ENCODE data around the gene SMAD1.

Gene SMAD1

DNA sequence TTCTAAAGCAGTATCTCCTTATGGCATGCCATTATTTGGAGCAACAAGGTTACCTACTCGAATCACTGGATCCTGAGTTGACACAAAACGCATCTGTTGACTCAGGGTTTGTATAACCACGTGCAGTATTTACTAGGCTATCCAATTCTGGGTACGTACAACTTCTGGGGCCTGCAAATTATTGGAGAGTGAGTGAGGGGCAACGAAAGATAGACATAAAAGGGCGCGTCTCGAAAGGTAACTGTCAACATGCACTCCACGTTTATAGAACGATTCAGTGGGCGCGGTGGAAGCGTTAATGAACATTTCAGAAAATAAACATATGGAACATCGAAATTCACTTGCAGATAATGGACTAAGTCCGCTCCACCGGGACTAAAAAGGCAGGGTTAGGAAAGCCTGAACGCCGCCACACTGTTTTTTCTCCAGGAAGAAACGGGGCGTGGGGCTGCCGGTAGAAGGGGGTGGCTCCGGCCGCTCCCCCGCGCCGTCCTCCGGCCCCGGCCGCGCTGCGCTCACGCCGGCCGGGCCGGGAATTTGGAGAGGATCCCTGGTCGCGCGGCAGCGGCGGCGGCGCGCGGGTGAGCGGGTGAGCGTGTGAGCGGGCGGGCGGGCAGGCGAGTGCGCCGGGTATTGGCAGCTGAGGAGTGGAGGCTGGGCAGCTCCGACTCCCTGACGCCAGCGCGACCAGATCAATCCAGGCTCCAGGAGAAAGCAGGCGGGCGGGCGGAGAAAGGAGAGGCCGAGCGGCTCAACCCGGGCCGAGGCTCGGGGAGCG lies at the start of gene SMAD1:
Gene SMAD1 (plus strand): TSS at position 690 of the 778 bp plus-strand sequence. CDS start 32,761 bp downstream, outside the sequence.
- peak; percentile 48 for DNase-seq

DNA sequence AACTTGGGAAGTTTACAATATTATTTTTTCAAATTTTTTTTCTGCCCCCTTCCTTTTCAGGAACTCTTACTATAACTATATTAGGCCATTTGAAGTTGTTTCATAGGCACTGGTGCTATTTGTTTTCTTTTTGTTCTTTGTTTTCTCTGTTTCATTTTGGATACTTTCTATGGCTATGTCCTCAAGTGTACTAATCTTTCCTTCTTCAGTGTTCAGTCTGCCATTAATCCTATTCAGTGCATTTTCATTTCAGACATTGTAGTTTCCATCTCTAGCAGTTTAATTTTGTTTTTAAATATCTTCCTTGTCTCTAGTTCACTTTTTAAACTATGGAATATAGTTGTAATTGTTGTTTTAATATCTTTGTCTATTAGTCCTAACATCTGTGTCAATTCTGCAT lies 48.0 kb upstream of the SMAD1 start:
- no peak for DNase-seq

DNA sequence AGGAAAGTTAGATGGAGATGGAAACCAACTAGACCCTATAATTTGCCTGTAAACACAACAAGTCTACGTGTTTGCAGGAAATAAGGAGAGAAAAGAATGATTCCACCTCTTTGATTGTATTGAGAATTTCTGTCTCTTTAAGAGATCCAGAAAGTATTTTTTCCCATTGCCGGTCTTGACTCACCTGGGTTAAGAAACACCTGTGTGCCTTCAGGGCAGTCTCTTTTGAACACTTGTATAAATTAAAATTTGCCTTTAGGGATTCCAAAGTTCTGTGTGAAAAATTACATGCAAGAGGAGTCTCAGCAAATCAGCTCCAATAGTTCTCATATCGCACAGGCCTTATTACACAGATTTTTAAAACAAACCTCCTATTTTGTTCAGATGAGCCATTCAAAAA lies 46.0 kb upstream of the SMAD1 start:
- no peak for DNase-seq

DNA sequence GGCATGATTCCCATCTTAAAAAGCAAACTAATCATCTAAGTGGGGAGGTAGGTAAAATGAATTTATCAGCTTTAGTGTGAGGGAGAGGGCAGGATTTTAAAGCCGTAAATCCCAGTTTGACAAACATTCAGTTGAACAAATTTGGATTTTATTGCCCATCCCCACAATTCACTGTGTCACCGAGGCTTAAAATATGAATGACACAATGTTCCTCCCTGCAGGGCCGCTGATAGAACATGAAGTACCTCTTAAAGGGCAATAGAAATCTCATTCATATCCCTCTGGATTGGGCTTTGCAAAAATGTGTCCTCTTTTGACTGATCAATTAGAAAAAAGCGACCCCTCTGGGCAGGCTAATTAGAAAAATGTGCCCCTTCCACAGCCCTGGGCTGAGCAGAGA lies 45.5 kb upstream of the SMAD1 start:
- DNase-seq, result no peak

DNA sequence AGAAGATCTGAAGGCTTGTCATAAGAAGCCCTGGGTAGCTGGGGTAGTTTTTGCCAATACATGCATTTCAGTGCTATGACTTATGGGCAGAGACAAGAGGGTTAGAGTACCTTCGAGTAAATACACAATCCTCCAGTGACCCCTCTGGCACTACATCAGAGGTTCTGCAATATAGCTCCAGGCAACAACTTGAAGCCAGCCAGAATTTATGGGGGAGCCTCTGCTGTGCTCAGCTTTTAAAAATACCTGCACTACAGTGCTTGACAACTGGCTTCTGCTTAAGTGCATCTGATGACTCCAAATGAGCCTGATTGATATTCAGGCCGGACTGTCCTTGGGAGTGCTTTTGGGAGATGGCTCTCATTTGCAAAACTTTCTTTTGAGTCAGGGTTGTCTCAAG lies 44.9 kb upstream of the SMAD1 start:
- DNase-seq, result no peak

DNA sequence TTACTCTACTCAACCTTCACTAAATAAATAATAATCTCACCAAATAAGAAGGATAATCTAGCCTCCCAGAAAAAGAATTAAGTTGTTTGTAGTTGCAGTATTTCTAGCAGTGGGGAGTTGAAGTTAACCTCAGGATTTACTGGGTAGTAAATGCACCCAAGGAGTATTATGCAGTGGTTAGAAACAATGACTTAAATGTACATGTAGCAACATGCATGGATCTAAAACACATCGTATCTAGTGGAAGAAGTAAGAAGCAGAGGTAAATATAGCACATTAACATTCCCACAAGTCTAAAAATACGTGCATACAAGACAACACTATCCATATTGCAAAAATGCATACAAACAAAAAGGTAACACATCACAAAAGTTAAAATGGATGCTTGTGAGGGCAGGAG lies 44.2 kb upstream of the SMAD1 start:
- no peak for DNase-seq

DNA sequence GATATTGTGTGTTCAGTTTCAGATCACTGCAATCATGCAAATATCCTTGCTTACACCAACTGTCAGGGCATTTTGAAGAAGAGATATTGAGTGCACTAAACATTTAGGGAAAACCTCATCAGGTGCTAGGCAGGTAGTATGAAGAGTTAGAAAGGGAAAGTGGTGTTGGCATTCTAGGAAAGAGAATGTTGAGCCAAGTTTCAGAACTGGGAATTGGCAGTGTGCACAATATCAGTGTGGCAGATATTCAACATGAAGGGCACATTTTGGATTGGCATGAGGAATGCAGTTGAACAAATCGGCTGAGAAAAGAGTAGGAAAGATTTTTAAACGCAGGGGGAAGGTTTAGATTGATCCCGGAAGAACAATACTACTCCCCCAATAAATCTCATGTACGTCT lies 43.4 kb upstream of the SMAD1 start:
- DNase-seq, result no peak

DNA sequence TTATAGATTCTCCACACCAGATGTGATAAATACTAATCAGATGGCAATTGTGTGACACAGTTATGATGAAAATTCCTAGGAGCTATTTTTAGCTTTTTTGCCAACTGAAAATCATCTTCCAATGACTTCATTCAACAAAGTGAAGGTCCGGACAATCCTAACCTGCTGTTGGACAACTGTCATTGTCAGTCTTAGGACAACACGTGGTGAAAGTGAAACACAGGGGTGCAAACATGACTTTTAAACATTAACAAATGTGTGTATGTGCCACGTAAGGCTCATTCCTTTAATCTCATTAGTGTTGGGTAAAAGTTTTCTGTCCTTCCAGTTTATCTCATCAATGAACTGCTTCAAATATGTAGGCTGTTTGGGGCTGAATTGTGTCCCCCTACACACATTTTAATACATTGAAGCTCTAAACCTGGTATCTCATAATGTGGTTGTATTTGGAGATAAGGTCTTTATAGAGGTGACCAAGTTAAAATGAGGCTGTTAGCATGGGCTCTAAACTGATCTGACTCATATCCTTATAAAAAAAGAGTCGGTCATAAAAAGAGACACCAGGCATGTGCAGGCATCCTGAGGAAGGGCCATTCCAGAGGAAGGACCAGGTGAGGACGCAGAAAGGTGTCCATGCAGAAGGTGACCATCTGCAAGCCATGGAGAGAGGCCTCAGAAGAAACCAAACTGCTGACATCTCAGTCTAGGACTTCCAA lies 41.2 kb upstream of the SMAD1 start:
- no peak for DNase-seq

DNA sequence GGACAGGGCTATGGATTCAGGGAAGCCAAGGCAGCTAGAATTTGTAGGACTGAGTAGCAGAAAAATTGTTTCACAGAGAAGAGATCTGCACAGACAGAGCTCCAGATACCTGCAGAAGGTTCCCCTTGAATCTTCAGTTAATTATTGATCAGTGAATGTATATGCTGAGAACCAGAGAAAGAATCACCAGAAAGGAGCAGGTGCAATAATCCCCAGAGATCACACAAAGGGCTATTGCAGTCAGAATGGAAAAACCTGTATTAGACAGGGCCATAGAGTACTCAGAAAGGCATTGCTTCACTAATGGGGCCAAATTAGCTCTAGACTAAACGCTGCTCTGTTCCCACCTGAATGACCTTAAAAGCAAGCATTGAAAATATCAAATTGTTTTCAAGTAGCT lies 35.5 kb upstream of the SMAD1 start:
- DNase-seq, result no peak

DNA sequence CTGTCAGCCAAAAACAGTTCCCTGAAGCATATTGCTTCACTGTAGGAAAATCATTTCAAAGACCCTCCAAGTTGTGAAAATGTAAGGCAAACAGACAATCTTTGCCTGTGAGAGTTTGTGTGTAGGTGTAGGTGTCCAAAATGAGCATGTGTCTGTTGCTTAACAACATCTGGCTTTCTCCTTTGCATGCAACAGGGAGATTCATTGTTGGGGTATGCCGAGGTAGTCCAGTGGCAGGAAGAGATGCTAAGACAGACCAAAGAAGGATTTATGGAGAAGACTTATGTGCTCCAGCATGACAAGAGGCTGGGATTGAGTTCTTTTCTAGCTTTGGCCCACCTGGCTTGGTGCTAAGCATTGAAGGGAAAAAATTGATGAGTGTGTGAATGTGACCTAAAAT lies 29.8 kb upstream of the SMAD1 start:
- no peak for DNase-seq

DNA sequence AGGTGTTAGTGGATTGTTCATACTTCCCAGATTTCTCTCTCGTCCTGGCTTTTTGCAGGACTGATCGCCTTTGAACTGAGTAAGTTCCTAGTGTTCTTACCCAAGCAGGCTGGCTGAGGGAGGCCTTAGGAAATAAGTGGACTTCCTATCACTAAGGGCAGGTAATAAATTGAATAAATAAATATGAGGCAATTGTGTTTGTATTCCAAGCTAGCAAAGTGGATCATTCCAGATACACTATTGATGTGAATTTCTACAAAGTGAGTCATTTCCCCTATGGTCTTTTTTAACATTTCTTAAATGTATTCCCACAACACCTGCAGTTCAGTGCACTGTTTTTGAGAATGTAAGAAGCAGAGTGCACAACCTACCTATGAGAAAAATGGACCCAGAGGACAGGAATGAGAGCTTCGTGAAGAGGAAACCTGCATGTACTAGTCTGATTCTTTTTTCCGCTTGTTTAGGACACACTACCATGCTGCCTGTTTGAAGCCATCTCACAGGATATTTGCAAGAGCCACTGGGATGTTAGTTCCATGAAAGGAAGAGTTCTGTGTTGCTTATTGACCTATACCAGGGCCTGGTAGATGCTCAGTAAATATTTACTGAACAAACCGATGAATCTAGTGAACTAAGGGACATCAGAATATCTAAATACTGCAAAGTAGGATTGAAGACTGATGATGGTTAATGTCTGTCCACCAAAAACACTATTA lies 29.0 kb upstream of the SMAD1 start:
- no peak for DNase-seq

DNA sequence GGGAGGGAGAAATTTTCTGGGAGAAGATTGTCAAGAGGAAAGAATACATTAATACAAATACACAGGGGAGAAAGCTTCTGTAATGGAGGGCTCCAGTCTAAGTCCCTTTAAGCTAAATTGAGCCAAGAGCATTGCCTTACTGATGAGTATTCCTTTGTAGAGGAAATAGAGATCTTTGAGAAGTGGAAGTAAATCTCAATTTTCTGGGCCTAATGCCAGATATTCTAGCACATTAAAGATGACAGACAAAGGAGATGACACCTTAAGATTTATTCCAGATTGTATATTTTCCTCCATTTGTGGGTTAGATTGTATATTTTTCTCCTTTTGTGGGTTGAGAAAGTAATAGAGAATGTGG lies 28.5 kb upstream of the SMAD1 start:
- DNase-seq, result no peak

DNA sequence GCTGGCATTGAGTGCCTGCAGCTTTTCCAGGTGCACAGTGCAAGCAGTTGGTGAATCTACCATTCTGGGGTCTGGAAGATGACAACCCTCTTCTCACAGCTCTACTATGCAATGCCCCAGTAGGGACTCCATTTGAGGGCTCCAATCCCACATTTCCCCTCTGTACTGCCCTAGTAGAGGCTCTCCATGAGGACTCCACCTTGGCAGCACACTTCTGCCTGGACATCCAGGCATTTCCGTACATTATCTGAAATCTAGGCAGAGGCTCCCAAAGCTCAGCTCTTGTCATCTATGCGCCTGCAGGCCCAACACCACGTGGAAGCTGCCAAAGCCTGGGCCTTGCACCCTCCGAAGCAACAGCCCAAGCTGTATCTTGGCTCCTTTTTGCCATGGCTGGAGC lies 8.4 kb upstream of the SMAD1 start:
- no peak for DNase-seq

DNA sequence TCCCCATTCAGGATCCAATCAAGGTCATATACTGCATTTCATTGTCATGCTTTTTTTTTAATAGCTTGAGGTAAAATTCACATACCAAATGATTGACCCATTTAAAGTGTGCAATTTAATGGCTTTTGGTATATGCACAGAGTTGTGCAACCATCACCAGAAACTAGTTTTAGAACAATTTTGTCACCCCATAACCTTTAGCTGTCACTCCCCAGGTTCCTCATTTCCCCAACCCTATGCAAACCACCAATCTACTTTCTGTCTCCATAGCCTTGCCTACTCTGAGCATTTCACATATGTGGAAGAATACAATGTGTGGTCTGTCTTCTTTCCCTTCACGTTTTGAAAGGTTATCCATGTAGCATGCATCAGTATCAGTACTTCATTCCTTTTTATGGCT lies 1.4 kb upstream of the SMAD1 start:
- no peak for DNase-seq

DNA sequence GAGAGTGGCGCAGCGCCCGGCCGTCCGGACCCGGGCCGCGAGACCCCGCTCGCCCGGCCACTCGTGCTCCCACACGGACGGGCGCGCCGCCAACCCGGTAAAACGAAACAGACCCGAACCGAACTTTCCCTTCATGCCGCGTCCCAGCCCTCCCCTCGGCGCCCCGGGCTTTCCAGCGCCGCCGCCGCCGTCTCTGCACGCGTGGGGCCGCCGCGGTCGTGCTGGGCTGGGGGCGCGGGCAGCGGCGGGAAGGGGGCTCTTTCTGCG lies 222 bp downstream of the SMAD1 start:
- DNase-seq, result peak; percentile 3

DNA sequence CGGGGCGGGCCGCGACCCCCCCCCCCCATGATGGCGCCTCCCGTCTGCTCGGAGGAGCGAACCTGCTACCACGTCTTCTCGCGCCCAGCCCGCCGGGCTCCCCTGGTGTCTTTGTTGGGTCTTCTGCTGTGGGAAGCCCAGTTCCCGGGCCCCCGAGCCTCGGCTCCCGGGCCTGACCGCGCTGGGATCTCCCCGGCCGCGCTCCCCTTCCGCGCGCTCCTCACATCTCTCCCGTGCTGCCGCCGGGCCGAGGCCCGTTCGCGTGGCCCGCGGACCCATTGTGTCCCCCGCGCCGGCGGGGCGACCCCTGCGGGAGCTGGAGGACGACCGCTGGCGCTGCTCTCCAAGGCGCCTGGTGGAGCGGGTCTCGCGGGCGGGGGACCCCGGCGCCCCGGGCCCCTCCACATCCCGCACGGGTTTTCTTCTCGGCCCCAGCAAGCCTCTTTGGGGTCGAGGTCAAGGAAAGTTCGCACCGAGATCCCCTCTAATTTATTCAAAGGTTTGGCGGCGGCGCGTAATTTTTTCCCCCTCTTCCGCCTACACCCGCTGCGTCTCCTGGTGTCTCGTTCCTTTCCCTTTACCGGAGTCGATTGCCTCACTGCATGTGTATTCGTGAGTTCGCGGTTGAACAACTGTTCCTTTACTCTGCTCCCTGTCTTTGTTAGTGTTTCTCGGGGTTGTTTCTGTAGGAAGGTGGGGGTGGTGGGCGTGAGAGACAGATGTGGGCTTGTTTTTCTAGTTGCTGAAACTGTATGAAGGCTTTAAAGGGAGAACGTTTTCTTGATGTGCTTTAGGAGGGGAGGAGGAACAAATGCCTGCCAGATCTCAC lies 770 bp downstream of the SMAD1 start:
- peak; percentile 73 for DNase-seq

DNA sequence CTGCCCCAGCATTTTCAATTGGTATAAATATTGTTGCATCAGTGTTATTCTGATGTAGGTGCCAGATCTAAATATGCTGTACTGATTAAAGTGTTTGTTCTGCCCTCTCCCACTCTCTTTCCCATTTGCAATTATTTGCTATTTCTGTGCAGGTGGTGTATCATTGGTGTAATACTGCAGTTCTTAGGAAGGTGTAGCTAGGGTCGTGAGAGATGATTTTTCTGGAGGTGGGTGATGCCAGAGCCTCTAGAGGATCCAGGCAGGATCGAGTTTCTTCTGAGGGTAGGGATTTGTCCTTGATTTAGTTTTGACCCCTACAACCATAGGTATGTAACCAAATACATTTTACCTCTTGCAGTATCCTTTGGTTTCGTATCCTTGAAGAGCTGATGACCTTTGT lies 1.9 kb downstream of the SMAD1 start:
- no peak for DNase-seq

DNA sequence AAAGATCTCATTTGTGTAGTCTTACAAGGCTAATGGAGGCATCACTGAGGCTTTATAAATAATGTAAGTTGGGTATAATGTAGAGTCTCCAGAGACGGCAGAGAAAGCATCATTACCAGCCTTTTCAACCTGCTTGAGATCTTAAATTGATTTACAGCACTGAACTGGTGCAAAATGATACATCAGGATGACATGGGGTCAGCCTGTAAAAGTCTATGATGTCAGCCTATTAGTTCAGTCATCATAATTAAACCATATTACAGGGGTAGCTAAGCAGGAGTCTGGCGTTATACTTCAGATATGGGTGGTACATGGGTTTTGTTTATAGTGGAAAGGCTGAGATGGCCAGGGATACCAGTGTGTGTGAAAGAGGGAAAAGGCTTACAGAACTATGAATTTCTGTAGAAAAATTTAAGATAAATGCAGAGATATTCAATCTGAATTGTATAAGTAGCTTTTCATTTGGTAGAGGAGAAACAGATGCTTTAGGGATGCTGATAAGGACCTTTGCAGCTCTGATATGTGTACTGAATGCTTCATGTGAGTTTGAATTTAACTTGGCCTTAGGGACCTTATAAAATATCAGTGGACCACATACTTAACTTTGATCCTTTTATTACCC lies 2.7 kb downstream of the SMAD1 start:
- no peak for DNase-seq

DNA sequence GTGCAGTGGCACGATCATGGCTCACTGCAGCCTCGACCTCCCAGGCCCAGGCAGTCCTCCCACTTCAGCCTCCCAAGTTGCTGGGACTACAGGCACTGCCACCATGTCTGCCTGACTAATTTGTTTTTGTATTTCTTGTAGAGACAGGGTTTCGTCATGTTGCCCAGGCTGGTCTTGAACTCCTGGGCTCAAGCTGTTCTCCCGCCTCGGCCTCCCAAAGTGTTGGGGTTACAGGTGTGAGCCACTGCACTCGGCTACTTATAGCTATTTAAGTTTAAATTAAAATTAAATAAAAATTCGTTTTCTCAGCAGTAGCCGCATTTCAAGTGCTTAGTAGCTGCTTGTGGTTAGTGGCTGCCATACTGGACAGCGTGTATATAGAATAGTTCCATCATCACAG lies 3.5 kb downstream of the SMAD1 start:
- no peak for DNase-seq

DNA sequence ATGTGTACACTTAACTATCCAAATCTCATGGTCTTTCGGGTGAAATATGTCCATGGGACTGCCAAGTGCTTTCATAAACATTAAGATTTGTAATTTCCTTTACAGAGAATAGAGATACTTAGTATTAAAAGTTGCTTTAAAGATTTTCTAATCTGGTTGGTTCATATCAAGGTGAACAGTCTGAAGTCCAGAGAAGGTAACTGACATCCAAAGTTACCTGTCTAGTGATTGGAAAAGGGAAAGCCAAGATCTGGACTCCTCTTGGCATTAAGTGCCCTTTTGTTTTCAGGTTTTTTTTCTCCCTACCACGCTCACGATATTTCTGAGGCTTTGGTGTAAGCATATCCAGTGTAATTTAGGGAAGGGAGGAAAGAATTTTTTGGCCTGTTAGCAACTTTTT lies 5.0 kb downstream of the SMAD1 start:
- DNase-seq, result no peak

DNA sequence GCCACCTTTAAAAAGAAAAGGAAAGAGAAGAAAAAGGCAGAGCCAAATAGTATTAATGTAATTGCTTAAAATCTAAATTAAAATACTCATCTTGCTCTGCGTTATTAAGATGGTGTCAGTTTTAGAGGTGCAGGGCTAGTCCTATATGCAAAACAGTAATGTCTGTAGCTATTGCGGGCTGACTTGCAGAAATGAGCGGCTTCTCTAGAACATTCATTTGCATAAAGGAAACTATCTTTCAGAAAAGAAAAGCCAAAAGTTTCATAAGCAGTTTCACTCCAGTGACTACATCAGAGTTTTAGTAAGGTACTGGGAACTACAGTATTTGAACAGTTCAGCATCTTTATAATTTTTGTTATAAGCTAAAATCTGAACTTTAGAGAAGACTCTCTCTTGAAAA lies 6.0 kb downstream of the SMAD1 start:
- peak; percentile 35 for DNase-seq

DNA sequence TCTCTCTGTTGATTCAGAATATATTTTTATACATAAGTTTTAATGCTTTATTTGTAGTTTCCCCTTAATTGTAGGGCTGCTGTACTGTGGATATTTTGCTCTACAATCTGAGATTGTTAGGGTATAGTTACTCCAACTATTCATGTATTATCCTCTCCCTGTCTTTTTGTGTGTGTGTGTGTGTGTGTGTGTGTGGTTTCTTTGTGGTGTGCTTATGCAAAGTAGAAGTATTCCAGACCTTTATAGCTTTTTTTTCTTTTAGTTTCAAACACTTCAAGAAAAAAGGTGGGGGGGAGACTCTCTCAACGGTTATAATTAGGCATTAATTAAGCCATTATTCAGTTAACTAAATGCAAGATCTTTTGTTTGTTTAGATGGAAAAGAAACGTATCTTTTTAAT lies 6.7 kb downstream of the SMAD1 start:
- no peak for DNase-seq

DNA sequence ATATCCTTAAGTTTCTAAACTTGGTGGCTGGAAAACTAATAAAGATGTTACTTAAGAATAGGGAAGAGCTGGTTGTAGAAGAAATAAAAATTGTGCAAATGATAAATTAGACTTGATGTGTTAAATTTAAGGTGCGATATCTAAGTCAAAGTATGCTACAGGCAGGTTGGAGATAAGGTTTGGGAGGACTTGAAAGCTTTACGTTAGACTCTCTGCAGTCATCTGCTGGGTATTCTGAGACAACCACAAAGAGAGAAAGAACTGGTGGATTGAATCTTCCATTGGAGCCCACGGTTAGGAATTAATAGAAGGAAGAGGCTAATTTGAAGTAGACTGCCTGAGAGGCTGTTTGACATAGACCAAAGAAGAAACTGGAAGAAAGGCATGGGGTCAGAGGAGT lies 7.9 kb downstream of the SMAD1 start:
- no peak for DNase-seq

Measured in stimulated activated CD4-positive, alpha-beta T cell treated with anti-CD3 and anti-CD28 coated beads, Interleukin-1b, Interleukin-23, amount 100 ng/mL, for 48 hours (primary cell).